Osteoblast (primary cell): ENCODE measurements around the gene PTPDC1. TPM values are rescaled to one million over a fixed set of nuclear protein-coding genes. Genes with fewer than 3 reads are reported as not detected.

Source experiments
- DNase-seq: peaks from one replicate; pipeline ENCODE4 v3.0.0; 2011; ENCODE audit warnings: low spot score, mixed read lengths; ENCODE audit not compliant: insufficient read length; ENCODE audit errors: missing footprints
- H2AFZ ChIP-seq: 2 replicates; pipeline ENCODE4 v1.6.0; 2011; ENCODE audit warnings: mild to moderate bottlenecking, low read length
- H3K27ac ChIP-seq: 2 replicates; pipeline ENCODE4 v1.5.1; 2011; ENCODE audit warnings: mild to moderate bottlenecking, low read depth, low read length, moderate library complexity
- H3K27me3 ChIP-seq: 2 replicates; pipeline ENCODE4 v1.6.0; 2012; ENCODE audit warnings: mild to moderate bottlenecking, control low read depth, inconsistent platforms, low read length, moderate library complexity; ENCODE audit not compliant: insufficient read depth
- H3K36me3 ChIP-seq: 2 replicates; pipeline ENCODE4 v1.5.1; 2011; ENCODE audit warnings: mild to moderate bottlenecking, low read length, control low read depth, moderate library complexity; ENCODE audit not compliant: insufficient read depth
- H3K4me1 ChIP-seq: 2 replicates; pipeline ENCODE4 v1.5.1; 2011; ENCODE audit warnings: mild to moderate bottlenecking, low read length, control low read depth, moderate library complexity; ENCODE audit not compliant: insufficient read depth
- H3K4me2 ChIP-seq: 2 replicates; pipeline ENCODE4 v1.6.0; 2011; ENCODE audit warnings: mild to moderate bottlenecking, low read length; ENCODE audit not compliant: insufficient read depth
- H3K4me3 ChIP-seq: fragments of 200-600 bp; sonication (generic); 3 replicates; pipeline ENCODE4 v1.5.1; 2012; ENCODE audit warnings: mild to moderate bottlenecking, low read length, inconsistent platforms; ENCODE audit not compliant: insufficient read depth
- H3K79me2 ChIP-seq: 2 replicates; pipeline ENCODE4 v1.6.0; 2012; ENCODE audit warnings: mild to moderate bottlenecking, low read length, control low read depth, inconsistent platforms; ENCODE audit not compliant: insufficient read depth
- H3K9me3 ChIP-seq: 2 replicates; pipeline ENCODE4 v1.5.1; 2011; ENCODE audit warnings: low read depth, low read length, control low read depth
- H4K20me1 ChIP-seq: 2 replicates; pipeline ENCODE4 v1.6.0; 2012; ENCODE audit warnings: mild to moderate bottlenecking, low read length, control low read depth; ENCODE audit not compliant: insufficient read depth
- CTCF ChIP-seq: IDR thresholded peaks from 2 replicates; pipeline ENCODE4 v1.5.1; 2011; ENCODE audit warnings: mild to moderate bottlenecking, low read depth, low read length, moderate library complexity; ENCODE audit errors: extremely low read depth
- total RNA-seq: library from RNA; depleted of rRNA; stranded (reverse); fragments of >200 nt; gene quantifications from 2 replicates; pipeline ENCODE4 v1.2.3, GENCODE V29; 2012

Gene PTPDC1
- total RNA-seq, 1 donor = 17.0 TPM

GRCh38 chr9:94054716-94055115, 29.5 kb upstream of the PTPDC1 start:
- Histone ChIP-seq H3K4me3 (no peak overlapping the region), H3K27me3 (no peaks in the 10 kb centered on the region), H3K4me1 (peaks cover 7% of the 10 kb centered on the region), H3K27ac (no peak overlapping the region), H3K36me3 (no peaks in the 10 kb centered on the region), H4K20me1 (no peaks in the 10 kb centered on the region), H3K9me3 (no peaks in the 10 kb centered on the region), H2AFZ (no peak overlapping the region), H3K4me2 (no peak overlapping the region), H3K79me2 (peaks cover 8% of the 10 kb centered on the region)
- DNase-seq = no peak
- no peak for TF ChIP-seq CTCF

GRCh38 chr9:94056442-94056974, 27.8 kb upstream of the PTPDC1 start:
- peak overlapping the region; percentile 53 for H3K4me2 ChIP-seq
- peak overlapping the region; percentile 37 for H3K4me3 ChIP-seq
- H4K20me1 ChIP-seq = no peaks in the 10 kb centered on the region
- peaks cover 2% of the 10 kb centered on the region for H3K9me3 ChIP-seq
- no peaks in the 10 kb centered on the region for H3K36me3 ChIP-seq
- H3K4me1 ChIP-seq = peaks cover 7% of the 10 kb centered on the region
- H3K27ac ChIP-seq = peak overlapping the region; percentile 58
- no peak overlapping the region for H2AFZ ChIP-seq
- DNase-seq = peak; percentile 87
- TF ChIP-seq CTCF = no peak
- no peaks in the 10 kb centered on the region for H3K27me3 ChIP-seq
- H3K79me2 ChIP-seq = peaks cover 6% of the 10 kb centered on the region

- Histone ChIP-seq H3K27ac (no peak overlapping the region), H4K20me1 (no peaks in the 10 kb centered on the region), H3K27me3 (no peaks in the 10 kb centered on the region), H3K79me2 (peaks cover 6% of the 10 kb centered on the region), H2AFZ (no peak overlapping the region), H3K9me3 (peaks cover 3% of the 10 kb centered on the region), H3K4me2 (no peak overlapping the region), H3K4me1 (peaks cover 7% of the 10 kb centered on the region), H3K36me3 (no peaks in the 10 kb centered on the region), H3K4me3 (no peak overlapping the region)
- no peak for DNase-seq
- no peak for TF ChIP-seq CTCF
These were observed 26.3 kb upstream of the PTPDC1 start for GRCh38 chr9:94057918-94058317.

GRCh38 chr9:94061864-94062263, 22.4 kb upstream of the PTPDC1 start:
- Histone ChIP-seq H3K4me1 (peaks cover 2% of the 10 kb centered on the region), H3K9me3 (peaks cover 3% of the 10 kb centered on the region), H3K4me3 (no peak overlapping the region), H4K20me1 (no peaks in the 10 kb centered on the region), H2AFZ (no peak overlapping the region), H3K27me3 (no peaks in the 10 kb centered on the region), H3K4me2 (no peak overlapping the region), H3K79me2 (no peaks in the 10 kb centered on the region), H3K27ac (no peak overlapping the region), H3K36me3 (no peaks in the 10 kb centered on the region)
- TF ChIP-seq CTCF = no peak
- no peak for DNase-seq
